K562 (cell line): ENCODE measurements around the gene SH3BGR. TPM values are rescaled to one million over a fixed set of nuclear protein-coding genes. Genes with fewer than 3 reads are reported as not detected.

Experiments
- ASH1L ChIP-seq: fragments of 450-650 bp; IDR thresholded peaks from 2 replicates; pipeline ENCODE4 v1.6.1; 2018; ENCODE audit warnings: borderline replicate concordance, mild to moderate bottlenecking, low read depth; ENCODE audit not compliant: partially characterized antibody
- CREM ChIP-seq: IDR thresholded peaks from 2 replicates; pipeline ENCODE4 v1.6.1; 2014; ENCODE audit warnings: antibody characterized with exemption, low read depth
- DDX20 ChIP-seq: fragments of 450-650 bp; IDR thresholded peaks from 2 replicates; pipeline ENCODE4 v1.6.1; 2016; ENCODE audit warnings: missing genetic modification characterization, low read depth, mild to moderate bottlenecking, missing compliant biosample characterization, moderate library complexity
- ETV6 ChIP-seq, 3 experiments: fragments of 150-350 bp in 1 of 3; sonication (generic) in 1 of 3; formaldehyde crosslinking in 1 of 3; IDR thresholded peaks; 2 replicates each; pipeline versions ENCODE4 v1.6.1 to v1.8.0; 2014 to 2022; ENCODE audit warnings: borderline replicate concordance in 2 of 3, low read depth in 2 of 3, antibody characterized with exemption in 1 of 3, low read length in 1 of 3, mild to moderate bottlenecking in 1 of 3, missing genetic modification reagents in 1 of 3
- EWSR1 ChIP-seq: fragments of 450-650 bp; IDR thresholded peaks from 2 replicates; pipeline ENCODE4 v1.6.1; 2018; ENCODE audit warnings: borderline replicate concordance, mild to moderate bottlenecking, low read depth, moderate library complexity; ENCODE audit not compliant: partially characterized antibody
- FIP1L1 ChIP-seq: fragments of 200-400 bp; formaldehyde crosslinking; IDR thresholded peaks from 2 replicates; pipeline ENCODE4 v1.6.1; 2018; ENCODE audit warnings: mild to moderate bottlenecking, low read depth, low read length; ENCODE audit not compliant: poor library complexity, severe bottlenecking
- FOXM1 ChIP-seq, 2 experiments: fragments of 450-650 bp in 1 of 2; sonication (generic) in 1 of 2; formaldehyde crosslinking in 1 of 2; IDR thresholded peaks; 2 replicates each; pipeline versions ENCODE4 v1.6.1 to v1.9.0; 2017 to 2022; ENCODE audit warnings: low read depth in 2 of 2, mild to moderate bottlenecking in 2 of 2, missing genetic modification reagents in 1 of 2, moderate library complexity in 1 of 2
- MED1 ChIP-seq: sonication (generic); formaldehyde crosslinking; IDR thresholded peaks from 2 replicates; pipeline ENCODE4 v1.8.1; 2023; ENCODE audit warnings: missing genetic modification reagents, borderline replicate concordance
- NFE2 ChIP-seq: IDR thresholded peaks from 2 replicates; pipeline ENCODE4 v1.6.1; 2014; ENCODE audit warnings: antibody characterized with exemption, low read depth
- RFX5 ChIP-seq: IDR thresholded peaks from 2 replicates; pipeline ENCODE4 v1.6.1; 2011; ENCODE audit warnings: low read depth, mild to moderate bottlenecking, improper control_type of control experiment, low read length
- RNF2 ChIP-seq: sonication (generic); IDR thresholded peaks from 2 replicates; pipeline ENCODE4 v1.6.1; 2016
- SMC3 ChIP-seq: conservative IDR thresholded peaks from 2 replicates; pipeline ENCODE4 v1.6.1; 2011; ENCODE audit warnings: low read depth, low read length, improper control_type of control experiment; ENCODE audit not compliant: insufficient read depth
- ZBTB8A ChIP-seq: fragments of 450-650 bp; IDR thresholded peaks from 2 replicates; pipeline ENCODE4 v1.6.1; 2018; ENCODE audit warnings: mild to moderate bottlenecking, moderate library complexity; ENCODE audit not compliant: partially characterized antibody
- ZNF133 ChIP-seq: fragments of 250-450 bp; sonication (Bioruptor Pico); IDR thresholded peaks from 2 replicates; pipeline ENCODE4 v1.4.0; 2020; ENCODE audit warnings: mild to moderate bottlenecking
- ZNF253 ChIP-seq: fragments of 250-450 bp; sonication (Bioruptor Pico); conservative IDR thresholded peaks from 2 replicates; pipeline ENCODE4 v1.6.1; 2021; ENCODE audit warnings: mild to moderate bottlenecking
- ZNF445 ChIP-seq: fragments of 250-450 bp; sonication (Bioruptor Pico); IDR thresholded peaks from 2 replicates; pipeline ENCODE4 v1.4.0; 2020; ENCODE audit warnings: low read depth, mild to moderate bottlenecking, moderate library complexity
- ZSCAN29 ChIP-seq: fragments of 450-650 bp; IDR thresholded peaks from 2 replicates; pipeline ENCODE4 v1.6.1; 2017
- polyA plus RNA-seq, 8 experiments: library from polyadenylated mRNA; depleted of rRNA in 4 of 8; stranded (reverse) in 5 of 8; unstranded in 3 of 8; fragments of >200 nt; fragmentation: Nextera tagmentation in 2 of 8; fragmentation: Illumina TruSeq in 1 of 8; extraction: Ambion mirVana in 2 of 8; extraction: Trizol in 1 of 8; gene quantifications; 2 replicates each; pipeline versions ENCODE4 v1.2.1 to v1.2.3, GENCODE V29; 2011 to 2014; ENCODE audit warnings: inconsistent platforms in 1 of 8, missing spikeins in 1 of 8
- total RNA-seq, 7 experiments: library from RNA; depleted of rRNA in 6 of 7; stranded (reverse); fragments of >200 nt in 6 of 7; fragmentation: Illumina TruSeq in 2 of 7; extraction: Trizol in 2 of 7; gene quantifications; 2 replicates each; pipeline versions ENCODE4 v1.2.1 to v1.2.3, GENCODE V29; 2011 to 2021; ENCODE audit warnings: low replicate concordance in 1 of 7
- TF ChIP-seq, protein P1 (sequence below): fragments of 250-450 bp; sonication (Bioruptor Pico); IDR thresholded peaks from 2 replicates; pipeline ENCODE4 v1.9.0; 2021; ENCODE audit warnings: mild to moderate bottlenecking, inconsistent platforms
- TF ChIP-seq, protein P2 (sequence below): sonication (generic); formaldehyde crosslinking; IDR thresholded peaks from 2 replicates; pipeline ENCODE4 v1.8.0; 2023; ENCODE audit warnings: mild to moderate bottlenecking, missing genetic modification reagents
- TF ChIP-seq, protein P3 (sequence below): fragments of 250-450 bp; sonication (Bioruptor Pico); IDR thresholded peaks from 2 replicates; pipeline ENCODE4 v1.5.0; 2021
- TF ChIP-seq, protein P4 (sequence below): fragments of 450-650 bp; IDR thresholded peaks from 2 replicates; pipeline ENCODE4 v1.6.1; 2014; ENCODE audit warnings: low read depth, mild to moderate bottlenecking, moderate library complexity, borderline replicate concordance

SH3BGR gene
- total and polyA plus RNA-seq, 9 of the 15 experiments (the other 6 are each of a cell fraction or from before 2014, with no cell fraction given) = 6.6 to 42.9 (median 25.6) TPM

DNA sequence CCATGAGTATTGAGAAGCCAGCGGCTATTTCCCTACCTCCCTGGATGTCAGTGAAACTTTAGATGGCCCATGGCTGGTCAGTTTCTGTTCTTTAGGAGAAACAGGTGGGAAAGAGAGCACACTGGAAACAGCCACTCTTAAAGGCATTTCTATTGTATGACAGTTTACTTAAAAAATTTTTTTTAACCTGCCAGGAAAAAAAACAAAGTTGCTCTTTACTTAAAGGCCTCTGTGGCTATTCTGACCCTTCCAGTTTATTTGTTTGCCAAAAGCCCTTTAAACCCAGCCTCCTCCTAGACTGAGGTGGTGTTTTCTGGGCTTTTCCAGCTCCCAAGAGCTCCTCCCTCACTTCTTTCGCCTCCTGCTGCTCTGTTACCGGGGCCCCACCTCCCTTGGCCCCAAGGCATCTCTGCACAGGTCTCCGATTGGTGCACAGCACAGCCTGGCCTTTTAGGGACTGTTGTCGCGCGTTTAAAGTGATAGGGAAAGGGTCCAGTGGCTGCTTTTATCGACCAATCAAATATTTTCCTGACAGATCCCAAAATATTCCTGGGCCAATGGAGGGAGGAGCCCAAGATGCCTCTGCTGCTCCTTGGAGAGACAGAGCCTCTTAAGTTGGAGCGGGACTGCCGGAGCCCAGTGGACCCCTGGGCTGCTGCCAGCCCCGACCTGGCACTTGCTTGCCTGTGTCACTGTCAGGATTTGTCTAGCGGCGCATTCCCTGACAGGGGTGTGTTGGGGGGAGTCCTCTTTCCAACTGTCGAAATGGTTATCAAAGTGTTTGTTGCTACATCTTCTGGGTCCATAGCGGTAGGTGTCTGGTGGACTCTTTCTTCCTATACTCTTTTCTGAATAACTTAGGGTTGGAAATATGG lies at the start of gene SH3BGR (continued):
- TF ChIP-seq ZNF253 (CRISPR knock-in tag) (no peak), RNF2 (no peak; the same call in 1 of the 2 replicates), FIP1L1 (no peak), CREM (peak; percentile 16; the same call in 1 of the 2 replicates), ZNF133 (CRISPR knock-in tag) (no peak), DDX20 (tag) (no peak), NFE2 (no peak), EWSR1 (no peak), SMC3 (no peak), ASH1L (no peak), RFX5 (no peak), FOXM1 (IDR thresholded peaks at IDR 0.05; ENCODE audit: low read depth) (peak; percentile 75), FOXM1 (CRISPR knock-in tag; IDR thresholded peaks at IDR 0.05; ENCODE audit: low read depth) (no peak), ZSCAN29 (no peak), MED1 (CRISPR knock-in tag) (no peak), ZNF445 (CRISPR knock-in tag) (no peak), ZBTB8A (no peak), ETV6 (IDR thresholded peaks at IDR 0.05; ENCODE audit: borderline replicate concordance in 1 of 2, low read depth in 2 of 2, low read length in 1 of 2) (no peak), ETV6 (CRISPR knock-in tag; IDR thresholded peaks at IDR 0.05; ENCODE audit: borderline replicate concordance) (no peak)
- TF ChIP-seq, protein P1, sequence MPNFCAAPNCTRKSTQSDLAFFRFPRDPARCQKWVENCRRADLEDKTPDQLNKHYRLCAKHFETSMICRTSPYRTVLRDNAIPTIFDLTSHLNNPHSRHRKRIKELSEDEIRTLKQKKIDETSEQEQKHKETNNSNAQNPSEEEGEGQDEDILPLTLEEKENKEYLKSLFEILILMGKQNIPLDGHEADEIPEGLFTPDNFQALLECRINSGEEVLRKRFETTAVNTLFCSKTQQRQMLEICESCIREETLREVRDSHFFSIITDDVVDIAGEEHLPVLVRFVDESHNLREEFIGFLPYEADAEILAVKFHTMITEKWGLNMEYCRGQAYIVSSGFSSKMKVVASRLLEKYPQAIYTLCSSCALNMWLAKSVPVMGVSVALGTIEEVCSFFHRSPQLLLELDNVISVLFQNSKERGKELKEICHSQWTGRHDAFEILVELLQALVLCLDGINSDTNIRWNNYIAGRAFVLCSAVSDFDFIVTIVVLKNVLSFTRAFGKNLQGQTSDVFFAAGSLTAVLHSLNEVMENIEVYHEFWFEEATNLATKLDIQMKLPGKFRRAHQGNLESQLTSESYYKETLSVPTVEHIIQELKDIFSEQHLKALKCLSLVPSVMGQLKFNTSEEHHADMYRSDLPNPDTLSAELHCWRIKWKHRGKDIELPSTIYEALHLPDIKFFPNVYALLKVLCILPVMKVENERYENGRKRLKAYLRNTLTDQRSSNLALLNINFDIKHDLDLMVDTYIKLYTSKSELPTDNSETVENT (CRISPR knock-in tag) = no peak
- TF ChIP-seq, protein P2, sequence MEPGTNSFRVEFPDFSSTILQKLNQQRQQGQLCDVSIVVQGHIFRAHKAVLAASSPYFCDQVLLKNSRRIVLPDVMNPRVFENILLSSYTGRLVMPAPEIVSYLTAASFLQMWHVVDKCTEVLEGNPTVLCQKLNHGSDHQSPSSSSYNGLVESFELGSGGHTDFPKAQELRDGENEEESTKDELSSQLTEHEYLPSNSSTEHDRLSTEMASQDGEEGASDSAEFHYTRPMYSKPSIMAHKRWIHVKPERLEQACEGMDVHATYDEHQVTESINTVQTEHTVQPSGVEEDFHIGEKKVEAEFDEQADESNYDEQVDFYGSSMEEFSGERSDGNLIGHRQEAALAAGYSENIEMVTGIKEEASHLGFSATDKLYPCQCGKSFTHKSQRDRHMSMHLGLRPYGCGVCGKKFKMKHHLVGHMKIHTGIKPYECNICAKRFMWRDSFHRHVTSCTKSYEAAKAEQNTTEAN = no peak
- TF ChIP-seq, protein P3, sequence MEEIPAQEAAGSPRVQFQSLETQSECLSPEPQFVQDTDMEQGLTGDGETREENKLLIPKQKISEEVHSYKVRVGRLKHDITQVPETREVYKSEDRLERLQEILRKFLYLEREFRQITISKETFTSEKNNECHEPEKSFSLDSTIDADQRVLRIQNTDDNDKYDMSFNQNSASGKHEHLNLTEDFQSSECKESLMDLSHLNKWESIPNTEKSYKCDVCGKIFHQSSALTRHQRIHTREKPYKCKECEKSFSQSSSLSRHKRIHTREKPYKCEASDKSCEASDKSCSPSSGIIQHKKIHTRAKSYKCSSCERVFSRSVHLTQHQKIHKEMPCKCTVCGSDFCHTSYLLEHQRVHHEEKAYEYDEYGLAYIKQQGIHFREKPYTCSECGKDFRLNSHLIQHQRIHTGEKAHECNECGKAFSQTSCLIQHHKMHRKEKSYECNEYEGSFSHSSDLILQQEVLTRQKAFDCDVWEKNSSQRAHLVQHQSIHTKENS (CRISPR knock-in tag) = no peak
- TF ChIP-seq, protein P4, sequence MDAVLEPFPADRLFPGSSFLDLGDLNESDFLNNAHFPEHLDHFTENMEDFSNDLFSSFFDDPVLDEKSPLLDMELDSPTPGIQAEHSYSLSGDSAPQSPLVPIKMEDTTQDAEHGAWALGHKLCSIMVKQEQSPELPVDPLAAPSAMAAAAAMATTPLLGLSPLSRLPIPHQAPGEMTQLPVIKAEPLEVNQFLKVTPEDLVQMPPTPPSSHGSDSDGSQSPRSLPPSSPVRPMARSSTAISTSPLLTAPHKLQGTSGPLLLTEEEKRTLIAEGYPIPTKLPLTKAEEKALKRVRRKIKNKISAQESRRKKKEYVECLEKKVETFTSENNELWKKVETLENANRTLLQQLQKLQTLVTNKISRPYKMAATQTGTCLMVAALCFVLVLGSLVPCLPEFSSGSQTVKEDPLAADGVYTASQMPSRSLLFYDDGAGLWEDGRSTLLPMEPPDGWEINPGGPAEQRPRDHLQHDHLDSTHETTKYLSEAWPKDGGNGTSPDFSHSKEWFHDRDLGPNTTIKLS = no peak
